HepG2 (cell line): ENCODE data around the gene C19orf44. TPM values are rescaled to one million over a fixed set of nuclear protein-coding genes. Genes with fewer than 3 reads are reported as not detected.

Experiments used
- AHR ChIP-seq: IDR thresholded peaks from 2 replicates; pipeline ENCODE4 v1.6.1; 2018; ENCODE audit warnings: missing genetic modification reagents, missing compliant biosample characterization
- EEA1 ChIP-seq: sonication (generic); formaldehyde crosslinking; IDR thresholded peaks from 2 replicates; pipeline ENCODE4 v1.5.1; 2020; ENCODE audit warnings: mild to moderate bottlenecking, missing genetic modification reagents, borderline replicate concordance
- HNF4A ChIP-seq: sonication (generic); formaldehyde crosslinking; IDR thresholded peaks from 2 replicates; pipeline ENCODE4 v1.4.0; 2020; ENCODE audit warnings: missing genetic modification reagents
- MXI1 ChIP-seq: IDR thresholded peaks from 3 replicates; pipeline ENCODE4 v1.6.1; 2012; ENCODE audit warnings: low read depth, low read length, inconsistent platforms, borderline replicate concordance
- SALL1 ChIP-seq: sonication (generic); formaldehyde crosslinking; IDR thresholded peaks from 2 replicates; pipeline ENCODE4 v1.8.0; 2022; ENCODE audit warnings: mild to moderate bottlenecking, missing genetic modification reagents
- SIN3A ChIP-seq: IDR thresholded peaks from 2 replicates; pipeline ENCODE4 v1.6.1; 2011; ENCODE audit warnings: low read depth, mild to moderate bottlenecking, control low read depth, low read length, borderline replicate concordance
- TBX3 ChIP-seq: fragments of 450-650 bp; IDR thresholded peaks from 2 replicates; pipeline ENCODE4 v1.6.1; 2017; ENCODE audit warnings: antibody characterized with exemption, mild to moderate bottlenecking, inconsistent platforms, borderline replicate concordance
- ZNF33A ChIP-seq: sonication (generic); formaldehyde crosslinking; IDR thresholded peaks from 2 replicates; pipeline ENCODE4 v1.5.1; 2020; ENCODE audit warnings: missing genetic modification reagents, mild to moderate bottlenecking, moderate library complexity, borderline replicate concordance
- ZNF33B ChIP-seq: sonication (generic); formaldehyde crosslinking; IDR thresholded peaks from 2 replicates; pipeline ENCODE4 v1.5.1; 2020; ENCODE audit warnings: mild to moderate bottlenecking, missing genetic modification reagents
- ZNF34 ChIP-seq: sonication (generic); formaldehyde crosslinking; IDR thresholded peaks from 2 replicates; pipeline ENCODE4 v1.4.0; 2020; ENCODE audit warnings: mild to moderate bottlenecking, missing genetic modification reagents, borderline replicate concordance
- ZNF484 ChIP-seq: sonication (generic); formaldehyde crosslinking; IDR thresholded peaks from 2 replicates; pipeline ENCODE4 v1.5.1; 2020; ENCODE audit warnings: mild to moderate bottlenecking, low read depth, missing genetic modification reagents, borderline replicate concordance
- polyA plus RNA-seq, 8 experiments: library from polyadenylated mRNA; depleted of rRNA in 3 of 8; stranded (reverse) in 7 of 8; unstranded in 1 of 8; fragments of >200 nt; fragmentation: Illumina TruSeq in 4 of 8; extraction: Trizol in 4 of 8; gene quantifications; 2 replicates each; pipeline versions ENCODE4 v1.2.1 to v1.2.3, GENCODE V29; 2011 to 2016; ENCODE audit warnings: low read depth in 4 of 8, missing spikeins in 1 of 8, mixed read lengths in 1 of 8; ENCODE audit not compliant: insufficient read depth in 1 of 8
- total RNA-seq, 5 experiments: library from RNA; depleted of rRNA; stranded (reverse); fragments of >200 nt; fragmentation: Illumina TruSeq; extraction: Trizol; gene quantifications; 2 replicates each; pipeline ENCODE4 v1.2.3, GENCODE V29; 2016; ENCODE audit warnings: low read depth in 1 of 5
- TF ChIP-seq, protein P1 (sequence below): sonication (generic); formaldehyde crosslinking; IDR thresholded peaks from 2 replicates; pipeline ENCODE4 v1.5.0; 2020; ENCODE audit warnings: mild to moderate bottlenecking, missing genetic modification reagents, borderline replicate concordance
- TF ChIP-seq, protein P2 (sequence below): sonication (generic); formaldehyde crosslinking; IDR thresholded peaks from 2 replicates; pipeline ENCODE4 v1.9.0; 2022; ENCODE audit warnings: low read depth, missing genetic modification reagents
- TF ChIP-seq, protein P3 (sequence below): sonication (generic); formaldehyde crosslinking; IDR thresholded peaks from 2 replicates; pipeline ENCODE4 v1.4.0; 2020; ENCODE audit warnings: missing genetic modification reagents, borderline replicate concordance
- TF ChIP-seq, protein P4 (sequence below): IDR thresholded peaks from 2 replicates; pipeline ENCODE4 v1.6.1; 2016; ENCODE audit warnings: missing compliant biosample characterization, missing genetic modification reagents, borderline replicate concordance

C19orf44 gene
- total and polyA plus RNA-seq, 2 of the 13 experiments (the other 11 are each of a cell fraction or from before 2014, with no cell fraction given), result 3.2 to 4.3 TPM

DNA sequence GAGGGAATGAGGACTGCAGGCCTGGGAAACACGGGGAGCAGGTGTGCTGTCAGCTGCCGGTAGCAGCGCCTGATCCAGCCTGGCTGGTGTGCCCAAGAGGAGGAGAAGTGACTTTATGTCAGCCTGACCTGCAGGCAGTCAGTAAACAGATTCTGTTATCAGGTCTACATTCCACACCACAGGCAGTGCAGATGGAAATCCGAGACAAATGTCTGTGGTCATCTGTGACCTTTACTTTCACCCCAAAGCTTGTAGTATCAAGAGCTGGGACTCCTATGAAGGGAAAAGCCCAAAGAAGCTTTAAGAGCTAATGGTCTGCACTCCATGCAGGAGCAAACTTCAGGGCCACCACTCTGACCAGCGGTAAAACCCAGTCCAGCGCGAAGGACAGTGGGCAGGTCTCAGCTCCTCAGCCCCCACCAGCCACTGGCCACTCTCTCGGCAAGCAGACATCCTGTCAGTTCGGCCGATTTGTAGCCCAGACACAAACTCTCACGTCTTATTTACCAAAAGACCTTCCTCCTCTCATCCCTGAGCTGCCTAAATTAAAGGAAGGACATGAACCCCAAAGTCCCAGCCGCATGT, 32.1 kb upstream of the C19orf44 start (continued):
- TF ChIP-seq, protein P1, sequence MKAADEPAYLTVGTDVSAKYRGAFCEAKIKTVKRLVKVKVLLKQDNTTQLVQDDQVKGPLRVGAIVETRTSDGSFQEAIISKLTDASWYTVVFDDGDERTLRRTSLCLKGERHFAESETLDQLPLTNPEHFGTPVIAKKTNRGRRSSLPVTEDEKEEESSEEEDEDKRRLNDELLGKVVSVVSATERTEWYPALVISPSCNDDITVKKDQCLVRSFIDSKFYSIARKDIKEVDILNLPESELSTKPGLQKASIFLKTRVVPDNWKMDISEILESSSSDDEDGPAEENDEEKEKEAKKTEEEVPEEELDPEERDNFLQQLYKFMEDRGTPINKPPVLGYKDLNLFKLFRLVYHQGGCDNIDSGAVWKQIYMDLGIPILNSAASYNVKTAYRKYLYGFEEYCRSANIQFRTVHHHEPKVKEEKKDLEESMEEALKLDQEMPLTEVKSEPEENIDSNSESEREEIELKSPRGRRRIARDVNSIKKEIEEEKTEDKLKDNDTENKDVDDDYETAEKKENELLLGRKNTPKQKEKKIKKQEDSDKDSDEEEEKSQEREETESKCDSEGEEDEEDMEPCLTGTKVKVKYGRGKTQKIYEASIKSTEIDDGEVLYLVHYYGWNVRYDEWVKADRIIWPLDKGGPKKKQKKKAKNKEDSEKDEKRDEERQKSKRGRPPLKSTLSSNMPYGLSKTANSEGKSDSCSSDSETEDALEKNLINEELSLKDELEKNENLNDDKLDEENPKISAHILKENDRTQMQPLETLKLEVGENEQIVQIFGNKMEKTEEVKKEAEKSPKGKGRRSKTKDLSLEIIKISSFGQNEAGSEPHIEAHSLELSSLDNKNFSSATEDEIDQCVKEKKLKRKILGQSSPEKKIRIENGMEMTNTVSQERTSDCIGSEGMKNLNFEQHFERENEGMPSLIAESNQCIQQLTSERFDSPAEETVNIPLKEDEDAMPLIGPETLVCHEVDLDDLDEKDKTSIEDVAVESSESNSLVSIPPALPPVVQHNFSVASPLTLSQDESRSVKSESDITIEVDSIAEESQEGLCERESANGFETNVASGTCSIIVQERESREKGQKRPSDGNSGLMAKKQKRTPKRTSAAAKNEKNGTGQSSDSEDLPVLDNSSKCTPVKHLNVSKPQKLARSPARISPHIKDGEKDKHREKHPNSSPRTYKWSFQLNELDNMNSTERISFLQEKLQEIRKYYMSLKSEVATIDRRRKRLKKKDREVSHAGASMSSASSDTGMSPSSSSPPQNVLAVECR (CRISPR knock-in tag), result peak; percentile 61; the same call in 1 of the 2 replicates
- TF ChIP-seq MXI1, result peak; percentile 65; the same call in 1 of the 3 replicates
- TF ChIP-seq ZNF33A, result no peak
- TF ChIP-seq, protein P2, sequence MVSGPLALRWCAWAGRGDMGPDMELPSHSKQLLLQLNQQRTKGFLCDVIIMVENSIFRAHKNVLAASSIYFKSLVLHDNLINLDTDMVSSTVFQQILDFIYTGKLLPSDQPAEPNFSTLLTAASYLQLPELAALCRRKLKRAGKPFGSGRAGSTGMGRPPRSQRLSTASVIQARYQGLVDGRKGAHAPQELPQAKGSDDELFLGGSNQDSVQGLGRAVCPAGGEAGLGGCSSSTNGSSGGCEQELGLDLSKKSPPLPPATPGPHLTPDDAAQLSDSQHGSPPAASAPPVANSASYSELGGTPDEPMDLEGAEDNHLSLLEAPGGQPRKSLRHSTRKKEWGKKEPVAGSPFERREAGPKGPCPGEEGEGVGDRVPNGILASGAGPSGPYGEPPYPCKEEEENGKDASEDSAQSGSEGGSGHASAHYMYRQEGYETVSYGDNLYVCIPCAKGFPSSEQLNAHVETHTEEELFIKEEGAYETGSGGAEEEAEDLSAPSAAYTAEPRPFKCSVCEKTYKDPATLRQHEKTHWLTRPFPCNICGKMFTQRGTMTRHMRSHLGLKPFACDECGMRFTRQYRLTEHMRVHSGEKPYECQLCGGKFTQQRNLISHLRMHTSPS, result no peak
- TF ChIP-seq ZNF34 (CRISPR knock-in tag), result no peak
- TF ChIP-seq, protein P3, sequence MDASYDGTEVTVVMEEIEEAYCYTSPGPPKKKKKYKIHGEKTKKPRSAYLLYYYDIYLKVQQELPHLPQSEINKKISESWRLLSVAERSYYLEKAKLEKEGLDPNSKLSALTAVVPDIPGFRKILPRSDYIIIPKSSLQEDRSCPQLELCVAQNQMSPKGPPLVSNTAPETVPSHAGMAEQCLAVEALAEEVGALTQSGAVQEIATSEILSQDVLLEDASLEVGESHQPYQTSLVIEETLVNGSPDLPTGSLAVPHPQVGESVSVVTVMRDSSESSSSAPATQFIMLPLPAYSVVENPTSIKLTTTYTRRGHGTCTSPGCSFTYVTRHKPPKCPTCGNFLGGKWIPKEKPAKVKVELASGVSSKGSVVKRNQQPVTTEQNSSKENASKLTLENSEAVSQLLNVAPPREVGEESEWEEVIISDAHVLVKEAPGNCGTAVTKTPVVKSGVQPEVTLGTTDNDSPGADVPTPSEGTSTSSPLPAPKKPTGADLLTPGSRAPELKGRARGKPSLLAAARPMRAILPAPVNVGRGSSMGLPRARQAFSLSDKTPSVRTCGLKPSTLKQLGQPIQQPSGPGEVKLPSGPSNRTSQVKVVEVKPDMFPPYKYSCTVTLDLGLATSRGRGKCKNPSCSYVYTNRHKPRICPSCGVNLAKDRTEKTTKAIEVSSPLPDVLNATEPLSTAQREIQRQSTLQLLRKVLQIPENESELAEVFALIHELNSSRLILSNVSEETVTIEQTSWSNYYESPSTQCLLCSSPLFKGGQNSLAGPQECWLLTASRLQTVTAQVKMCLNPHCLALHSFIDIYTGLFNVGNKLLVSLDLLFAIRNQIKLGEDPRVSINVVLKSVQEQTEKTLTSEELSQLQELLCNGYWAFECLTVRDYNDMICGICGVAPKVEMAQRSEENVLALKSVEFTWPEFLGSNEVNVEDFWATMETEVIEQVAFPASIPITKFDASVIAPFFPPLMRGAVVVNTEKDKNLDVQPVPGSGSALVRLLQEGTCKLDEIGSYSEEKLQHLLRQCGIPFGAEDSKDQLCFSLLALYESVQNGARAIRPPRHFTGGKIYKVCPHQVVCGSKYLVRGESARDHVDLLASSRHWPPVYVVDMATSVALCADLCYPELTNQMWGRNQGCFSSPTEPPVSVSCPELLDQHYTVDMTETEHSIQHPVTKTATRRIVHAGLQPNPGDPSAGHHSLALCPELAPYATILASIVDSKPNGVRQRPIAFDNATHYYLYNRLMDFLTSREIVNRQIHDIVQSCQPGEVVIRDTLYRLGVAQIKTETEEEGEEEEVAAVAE, result no peak
- no peak for TF ChIP-seq ZNF484 (CRISPR knock-in tag)
- no peak for TF ChIP-seq EEA1
- no peak for TF ChIP-seq SIN3A
- no peak for TF ChIP-seq TBX3
- no peak for TF ChIP-seq ZNF33B
- TF ChIP-seq SALL1 (CRISPR knock-in tag), result peak; percentile 74
- TF ChIP-seq, protein P4, sequence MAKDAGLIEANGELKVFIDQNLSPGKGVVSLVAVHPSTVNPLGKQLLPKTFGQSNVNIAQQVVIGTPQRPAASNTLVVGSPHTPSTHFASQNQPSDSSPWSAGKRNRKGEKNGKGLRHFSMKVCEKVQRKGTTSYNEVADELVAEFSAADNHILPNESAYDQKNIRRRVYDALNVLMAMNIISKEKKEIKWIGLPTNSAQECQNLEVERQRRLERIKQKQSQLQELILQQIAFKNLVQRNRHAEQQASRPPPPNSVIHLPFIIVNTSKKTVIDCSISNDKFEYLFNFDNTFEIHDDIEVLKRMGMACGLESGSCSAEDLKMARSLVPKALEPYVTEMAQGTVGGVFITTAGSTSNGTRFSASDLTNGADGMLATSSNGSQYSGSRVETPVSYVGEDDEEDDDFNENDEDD (CRISPR knock-in tag), result no peak
- peak; percentile 66; the same call in 1 of the 2 replicates for TF ChIP-seq HNF4A (CRISPR knock-in tag)
- no peak for TF ChIP-seq AHR (CRISPR knock-in tag)
